Fibroblast of lung (primary cell): Measurements from ENCODE around the gene AGO3. TPM values are rescaled to one million over a fixed set of nuclear protein-coding genes. Genes with fewer than 3 reads are reported as not detected.

Experiments
- DNase-seq, 2 donors: peaks; one replicate each; pipeline versions ENCODE4 v3.0.0 to v3.0.0-alpha.2; 2010; ENCODE audit warnings: low read depth in 2 of 2
- H2AFZ ChIP-seq: 2 replicates; pipeline ENCODE4 v1.5.1; 2012; ENCODE audit warnings: low read length, control low read depth, inconsistent platforms
- H3K27ac ChIP-seq: 2 replicates; pipeline ENCODE4 v1.5.1; 2011; ENCODE audit warnings: low read length, control low read depth; ENCODE audit not compliant: insufficient read depth
- H3K27me3 ChIP-seq: 2 replicates; pipeline ENCODE4 v1.5.1; 2011; ENCODE audit warnings: mild to moderate bottlenecking, low read length; ENCODE audit not compliant: control insufficient read depth, insufficient read depth
- H3K36me3 ChIP-seq: 2 replicates; pipeline ENCODE4 v1.5.1; 2011; ENCODE audit warnings: low read length; ENCODE audit not compliant: control insufficient read depth, insufficient read depth
- H3K4me1 ChIP-seq: 2 replicates; pipeline ENCODE4 v1.5.1; 2011; ENCODE audit warnings: low read length; ENCODE audit not compliant: control insufficient read depth, insufficient read depth; ENCODE audit errors: extremely low read depth
- H3K4me2 ChIP-seq: 2 replicates; pipeline ENCODE4 v1.5.1; 2011; ENCODE audit warnings: low read length, control low read depth; ENCODE audit not compliant: insufficient read depth; ENCODE audit errors: extremely low read depth
- H3K4me3 ChIP-seq, 4 experiments: fragments of 200-600 bp in 1 of 4; sonication (generic) in 1 of 4; replicated peaks in 1 of 4; 2 replicates each; pipeline ENCODE4 v1.5.1; 2011 to 2016; ENCODE audit warnings: low read length in 4 of 4, low read depth in 3 of 4, mild to moderate bottlenecking in 3 of 4, control low read depth in 2 of 4, inconsistent platforms in 1 of 4, mixed read lengths in 1 of 4; ENCODE audit not compliant: insufficient read depth in 1 of 4; ENCODE audit errors: control extremely low read depth in 1 of 4
- H3K79me2 ChIP-seq: 2 replicates; pipeline ENCODE4 v1.5.1; 2012; ENCODE audit warnings: mild to moderate bottlenecking, low read length, inconsistent platforms; ENCODE audit not compliant: control insufficient read depth, insufficient read depth
- H3K9ac ChIP-seq: 2 replicates; pipeline ENCODE4 v1.5.1; 2011; ENCODE audit warnings: mild to moderate bottlenecking, low read length, control low read depth; ENCODE audit not compliant: insufficient read depth
- H3K9me3 ChIP-seq: 2 replicates; pipeline ENCODE4 v1.5.1; 2012; ENCODE audit warnings: low read depth, low read length; ENCODE audit not compliant: control insufficient read depth, insufficient read depth
- H4K20me1 ChIP-seq: 2 replicates; pipeline ENCODE4 v1.5.1; 2011; ENCODE audit warnings: low read length; ENCODE audit not compliant: control insufficient read depth, insufficient read depth; ENCODE audit errors: extremely low read depth
- EZH2 ChIP-seq: IDR thresholded peaks from 2 replicates; pipeline ENCODE4 v1.5.1; 2012; ENCODE audit warnings: low read length, control low read depth, mild to moderate bottlenecking; ENCODE audit errors: missing control alignments
- polyA plus RNA-seq, 2 donors: library from polyadenylated mRNA; depleted of rRNA in 1 of 2; stranded (reverse) in 1 of 2; unstranded in 1 of 2; fragments of >200 nt; gene quantifications; 2 replicates each; pipeline ENCODE4 v1.2.1, GENCODE V29; 2011 to 2012; ENCODE audit warnings: missing spikeins in 1 of 2
- total RNA-seq: library from RNA; depleted of rRNA; stranded (reverse); fragments of >200 nt; gene quantifications from 2 replicates; pipeline ENCODE4 v1.2.1, GENCODE V29; 2014
- TF ChIP-seq, protein P1 (sequence below), 2 donors: IDR thresholded peaks in 1 of 2; conservative IDR thresholded peaks in 1 of 2; 1 replicate in 1 of 2; 2 replicates in 1 of 2; pipeline ENCODE4 v1.5.1; 2011 to 2012; ENCODE audit warnings: low read length in 2 of 2, control low read depth in 1 of 2, inconsistent platforms in 1 of 2, low read depth in 1 of 2, mild to moderate bottlenecking in 1 of 2

The AGO3 gene
- total and polyA plus RNA-seq, 2 donors (not counting 1 experiment from before 2014, with no cell fraction given) = 12.9 to 19.6 TPM

DNA sequence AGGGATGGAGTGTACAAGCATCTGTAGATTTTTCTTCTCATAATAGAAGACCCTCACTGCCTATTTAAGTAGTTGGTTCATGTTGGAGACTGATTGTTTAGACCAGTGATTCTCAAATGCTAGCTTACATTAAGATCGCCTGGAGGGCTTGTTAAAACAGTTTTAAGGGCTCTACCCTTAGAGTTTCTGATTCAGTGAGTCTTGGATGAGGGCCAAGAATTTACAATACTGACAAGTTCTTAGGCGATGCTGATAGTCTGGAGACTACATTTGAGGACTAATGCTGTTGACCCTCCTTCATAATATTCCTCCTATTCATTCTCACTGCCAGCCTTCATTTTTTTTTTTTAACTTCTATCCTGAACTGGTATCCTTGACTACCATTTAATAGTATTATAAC lies 15.2 kb upstream of the AGO3 start:
- no peak overlapping the region for H3K4me2 ChIP-seq
- H2AFZ ChIP-seq = no peak overlapping the region
- no peak overlapping the region for H3K4me3 ChIP-seq
- DNase-seq = peak; percentile 11 to 34
- TF ChIP-seq, protein P1, sequence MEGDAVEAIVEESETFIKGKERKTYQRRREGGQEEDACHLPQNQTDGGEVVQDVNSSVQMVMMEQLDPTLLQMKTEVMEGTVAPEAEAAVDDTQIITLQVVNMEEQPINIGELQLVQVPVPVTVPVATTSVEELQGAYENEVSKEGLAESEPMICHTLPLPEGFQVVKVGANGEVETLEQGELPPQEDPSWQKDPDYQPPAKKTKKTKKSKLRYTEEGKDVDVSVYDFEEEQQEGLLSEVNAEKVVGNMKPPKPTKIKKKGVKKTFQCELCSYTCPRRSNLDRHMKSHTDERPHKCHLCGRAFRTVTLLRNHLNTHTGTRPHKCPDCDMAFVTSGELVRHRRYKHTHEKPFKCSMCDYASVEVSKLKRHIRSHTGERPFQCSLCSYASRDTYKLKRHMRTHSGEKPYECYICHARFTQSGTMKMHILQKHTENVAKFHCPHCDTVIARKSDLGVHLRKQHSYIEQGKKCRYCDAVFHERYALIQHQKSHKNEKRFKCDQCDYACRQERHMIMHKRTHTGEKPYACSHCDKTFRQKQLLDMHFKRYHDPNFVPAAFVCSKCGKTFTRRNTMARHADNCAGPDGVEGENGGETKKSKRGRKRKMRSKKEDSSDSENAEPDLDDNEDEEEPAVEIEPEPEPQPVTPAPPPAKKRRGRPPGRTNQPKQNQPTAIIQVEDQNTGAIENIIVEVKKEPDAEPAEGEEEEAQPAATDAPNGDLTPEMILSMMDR (conservative IDR thresholded peaks at IDR 0.05 in 1 of 2, IDR thresholded peaks at IDR 0.05 in 1 of 2; ENCODE audit: low read depth in 1 of 2, low read length in 2 of 2) = no peak
- TF ChIP-seq EZH2 = no peak
- no peaks in the 10 kb centered on the region for H3K9me3 ChIP-seq
- no peaks in the 10 kb centered on the region for H4K20me1 ChIP-seq
- no peaks in the 10 kb centered on the region for H3K27me3 ChIP-seq
- H3K4me1 ChIP-seq = no peaks in the 10 kb centered on the region
- H3K36me3 ChIP-seq = peaks cover 11% of the 10 kb centered on the region
- no peaks in the 10 kb centered on the region for H3K79me2 ChIP-seq
- H3K9ac ChIP-seq = no peak overlapping the region
- no peak overlapping the region for H3K27ac ChIP-seq

DNA sequence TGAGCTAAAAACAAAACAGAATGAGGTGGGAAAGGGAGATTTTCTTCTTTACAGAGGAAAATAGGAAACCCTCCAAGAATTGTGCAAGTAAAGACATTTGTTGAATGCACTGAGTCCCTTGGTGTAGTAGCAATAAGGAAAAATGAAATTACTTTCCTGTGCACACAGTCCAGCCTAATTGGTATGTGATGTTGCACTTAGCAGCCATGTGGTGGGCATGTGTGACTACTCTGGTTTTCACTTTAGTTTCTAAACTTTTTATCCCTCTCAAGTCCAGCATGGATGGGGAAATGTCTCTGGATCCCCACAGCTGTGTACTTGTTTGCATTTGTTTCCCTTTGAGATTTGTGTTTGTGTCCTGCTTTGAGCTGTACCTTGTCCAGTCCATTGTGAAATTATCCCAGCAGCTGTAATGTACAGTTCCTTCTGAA lies 7.1 kb upstream of the AGO3 start:
- no peaks in the 10 kb centered on the region for H3K4me1 ChIP-seq
- H3K27me3 ChIP-seq = no peaks in the 10 kb centered on the region
- no peak overlapping the region for H3K4me2 ChIP-seq
- TF ChIP-seq, protein P1 (conservative IDR thresholded peaks at IDR 0.05 in 1 of 2, IDR thresholded peaks at IDR 0.05 in 1 of 2; ENCODE audit: low read depth in 1 of 2, low read length in 2 of 2) = no peak
- no peak for TF ChIP-seq EZH2
- H3K4me3 ChIP-seq = no peak overlapping the region
- H3K9ac ChIP-seq = no peak overlapping the region
- H3K36me3 ChIP-seq = peaks cover 2% of the 10 kb centered on the region
- H2AFZ ChIP-seq = no peak overlapping the region
- no peaks in the 10 kb centered on the region for H3K79me2 ChIP-seq
- DNase-seq = no peak
- no peak overlapping the region for H3K27ac ChIP-seq
- no peaks in the 10 kb centered on the region for H4K20me1 ChIP-seq
- H3K9me3 ChIP-seq = no peaks in the 10 kb centered on the region

DNA sequence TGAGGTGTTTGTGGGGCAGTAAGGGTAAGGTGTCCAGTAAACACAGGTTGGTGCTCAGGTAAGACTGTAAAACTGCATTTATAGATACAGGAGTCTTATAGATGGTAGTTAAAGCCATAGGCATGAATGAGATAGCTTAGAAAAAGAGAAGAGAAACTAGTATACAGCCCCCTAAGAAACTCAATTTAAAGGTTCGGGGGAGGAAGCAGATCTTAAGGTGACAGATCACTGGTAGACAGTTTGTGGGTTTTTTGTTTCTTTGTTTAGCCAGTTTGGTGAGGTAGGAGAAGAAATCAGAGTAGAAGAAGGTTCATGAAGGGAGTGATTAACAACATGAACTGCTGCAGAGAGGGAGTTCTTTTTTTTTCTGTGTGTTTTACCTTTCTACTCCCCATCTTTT lies 6.1 kb upstream of the AGO3 start:
- no peak for DNase-seq
- H3K4me1 ChIP-seq = peaks cover 2% of the 10 kb centered on the region
- H3K36me3 ChIP-seq = no peaks in the 10 kb centered on the region
- no peak overlapping the region for H3K9ac ChIP-seq
- no peaks in the 10 kb centered on the region for H3K9me3 ChIP-seq
- no peaks in the 10 kb centered on the region for H3K79me2 ChIP-seq
- no peaks in the 10 kb centered on the region for H3K27me3 ChIP-seq
- H3K27ac ChIP-seq = no peak overlapping the region
- no peak for TF ChIP-seq EZH2
- TF ChIP-seq, protein P1 (conservative IDR thresholded peaks at IDR 0.05 in 1 of 2, IDR thresholded peaks at IDR 0.05 in 1 of 2; ENCODE audit: low read depth in 1 of 2, low read length in 2 of 2) = no peak
- H3K4me3 ChIP-seq = no peak overlapping the region
- no peak overlapping the region for H2AFZ ChIP-seq
- no peak overlapping the region for H3K4me2 ChIP-seq
- no peaks in the 10 kb centered on the region for H4K20me1 ChIP-seq
